Mesothelial cell of epicardium (in vitro differentiated cells): ENCODE results near the gene VEGFA. TPM values are rescaled to one million over a fixed set of nuclear protein-coding genes. Genes with fewer than 3 reads are reported as not detected.

Source experiments
- DNase-seq, 2 experiments: peaks; one replicate each; pipeline ENCODE4 v3.0.0; 2021; ENCODE audit warnings: low spot score in 2 of 2; ENCODE audit not compliant: unreplicated experiment in 2 of 2
- H3K27ac Mint-ChIP-seq: 2 replicates; pipeline ENCODE4 v1.8.0; 2021; ENCODE audit warnings: mixed read lengths
- H3K27me3 Mint-ChIP-seq: 2 replicates; pipeline ENCODE4 v1.8.0; 2021; ENCODE audit warnings: low read depth, mixed read lengths
- H3K36me3 Mint-ChIP-seq: 2 replicates; pipeline ENCODE4 v1.8.0; 2021; ENCODE audit warnings: mixed read lengths
- H3K4me1 Mint-ChIP-seq: 2 replicates; pipeline ENCODE4 v1.8.0; 2021; ENCODE audit warnings: mixed read lengths
- H3K4me3 Mint-ChIP-seq: 2 replicates; pipeline ENCODE4 v1.8.0; 2021; ENCODE audit warnings: mild to moderate bottlenecking, moderate library complexity, mixed read lengths
- H3K9me3 Mint-ChIP-seq: 2 replicates; pipeline ENCODE4 v1.8.0; 2021; ENCODE audit warnings: mixed read lengths
- CTCF ChIP-seq: fragments of 200-600 bp; sonication (generic); IDR thresholded peaks from one replicate; pipeline ENCODE4 v1.5.0; 2021; ENCODE audit warnings: antibody characterized with exemption; ENCODE audit not compliant: unreplicated experiment
- total RNA-seq: library from RNA; stranded (reverse); gene quantifications from 3 replicates; pipeline ENCODE4 v1.2.1, GENCODE V29; 2021

Gene VEGFA
- total RNA-seq, 1 donor from 2014 or later = 185 TPM

GRCh38 chr6:43790031-43790430 lies 20.0 kb downstream of the VEGFA start:
- TF ChIP-seq CTCF = no peak
- Mint-ChIP-seq H3K9me3 (no peaks in the 10 kb centered on the region), H3K27ac (no peak overlapping the region)

GRCh38 chr6:43791745-43792422 lies 21.9 kb downstream of the VEGFA start:
- Mint-ChIP-seq H3K27me3 (no peaks in the 10 kb centered on the region), H3K27ac (no peak overlapping the region), H3K9me3 (no peaks in the 10 kb centered on the region), H3K4me1 (no peaks in the 10 kb centered on the region), H3K36me3 (peaks cover 3% of the 10 kb centered on the region), H3K4me3 (no peak overlapping the region)
- DNase-seq = no peak
- TF ChIP-seq CTCF = no peak

More at GRCh38 chr6:43790031-43790430, 20.0 kb downstream of the VEGFA start:
- Mint-ChIP-seq H3K36me3 (peaks cover 5% of the 10 kb centered on the region), H3K4me3 (no peak overlapping the region), H3K27me3 (no peaks in the 10 kb centered on the region), H3K4me1 (no peaks in the 10 kb centered on the region)
- DNase-seq = no peak

- TF ChIP-seq CTCF = no peak
- no peaks in the 10 kb centered on the region for H3K4me1 Mint-ChIP-seq
- H3K27ac Mint-ChIP-seq = no peak overlapping the region
- H3K4me3 Mint-ChIP-seq = no peak overlapping the region
- no peaks in the 10 kb centered on the region for H3K27me3 Mint-ChIP-seq
- no peak for DNase-seq
- no peaks in the 10 kb centered on the region for H3K9me3 Mint-ChIP-seq
- H3K36me3 Mint-ChIP-seq = peaks cover 3% of the 10 kb centered on the region
These were observed 23.3 kb downstream of the VEGFA start for GRCh38 chr6:43793154-43793874.

GRCh38 chr6:43793875-43794242 lies 23.8 kb downstream of the VEGFA start:
- TF ChIP-seq CTCF = no peak
- peaks cover 3% of the 10 kb centered on the region for H3K4me1 Mint-ChIP-seq
- no peak overlapping the region for H3K4me3 Mint-ChIP-seq
- H3K9me3 Mint-ChIP-seq = no peaks in the 10 kb centered on the region
- H3K27me3 Mint-ChIP-seq = no peaks in the 10 kb centered on the region
- H3K27ac Mint-ChIP-seq = no peak overlapping the region
- no peak for DNase-seq
- no peaks in the 10 kb centered on the region for H3K36me3 Mint-ChIP-seq

GRCh38 chr6:43795421-43795820 lies 25.4 kb downstream of the VEGFA start:
- no peaks in the 10 kb centered on the region for H3K36me3 Mint-ChIP-seq
- H3K27me3 Mint-ChIP-seq = no peaks in the 10 kb centered on the region
- no peak for TF ChIP-seq CTCF
- H3K27ac Mint-ChIP-seq = no peak overlapping the region
- H3K4me3 Mint-ChIP-seq = no peak overlapping the region
- H3K9me3 Mint-ChIP-seq = no peaks in the 10 kb centered on the region
- DNase-seq = no peak
- H3K4me1 Mint-ChIP-seq = peaks cover 3% of the 10 kb centered on the region
